H9 (cell line): ENCODE data around the gene KL. TPM values are rescaled to one million over a fixed set of nuclear protein-coding genes. Genes with fewer than 3 reads are reported as not detected.

Source experiments
- DNase-seq: peaks from one replicate; pipeline ENCODE4 v3.0.0-alpha.2; 2017
- H2AFZ ChIP-seq: one replicate; pipeline ENCODE4 v1.6.1; 2013; ENCODE audit warnings: mild to moderate bottlenecking, low read length, control low read depth, moderate library complexity
- H2AK5ac ChIP-seq: 2 replicates; pipeline ENCODE4 v1.6.1; 2013; ENCODE audit warnings: low read length, control low read depth, mixed read lengths; ENCODE audit not compliant: insufficient read length
- H2BK120ac ChIP-seq: one replicate; pipeline ENCODE4 v1.6.1; 2013; ENCODE audit warnings: low read depth, mild to moderate bottlenecking, low read length, control low read depth, inconsistent platforms; ENCODE audit not compliant: poor library complexity, severe bottlenecking
- H2BK12ac ChIP-seq: 2 replicates; pipeline ENCODE4 v1.6.1; 2013; ENCODE audit warnings: low read length, control low read depth, mixed read lengths, low read depth; ENCODE audit not compliant: insufficient read length
- H2BK15ac ChIP-seq: 2 replicates; pipeline ENCODE4 v1.6.1; 2013; ENCODE audit warnings: low read depth, low read length, control low read depth
- H2BK20ac ChIP-seq: one replicate; pipeline ENCODE4 v1.6.1; 2013; ENCODE audit warnings: low read depth, mild to moderate bottlenecking, low read length, control low read depth, inconsistent platforms; ENCODE audit not compliant: poor library complexity, severe bottlenecking
- H2BK5ac ChIP-seq: 2 replicates; pipeline ENCODE4 v1.6.1; 2013; ENCODE audit warnings: low read length, control low read depth, mixed read lengths; ENCODE audit not compliant: insufficient read length
- H3K14ac ChIP-seq: 2 replicates; pipeline ENCODE4 v1.6.1; 2013; ENCODE audit warnings: low read length, control low read depth; ENCODE audit not compliant: insufficient read depth
- H3K18ac ChIP-seq: 2 replicates; pipeline ENCODE4 v1.6.1; 2013; ENCODE audit warnings: low read depth, mild to moderate bottlenecking, mixed read lengths, low read length, control low read depth; ENCODE audit not compliant: insufficient read length
- H3K23ac ChIP-seq: 2 replicates; pipeline ENCODE4 v1.6.1; 2013; ENCODE audit warnings: low read length, control low read depth, mixed read lengths, low read depth; ENCODE audit not compliant: insufficient read length
- H3K23me2 ChIP-seq: 2 replicates; pipeline ENCODE4 v1.6.1; 2013; ENCODE audit warnings: low read depth, mild to moderate bottlenecking, mixed read lengths, low read length, control low read depth; ENCODE audit not compliant: insufficient read length, poor library complexity, severe bottlenecking
- H3K27ac ChIP-seq: 2 replicates; pipeline ENCODE4 v1.5.1; 2013; ENCODE audit warnings: low read length, control low read depth, mixed read lengths, low read depth; ENCODE audit not compliant: insufficient read length
- H3K27me3 ChIP-seq: 2 replicates; pipeline ENCODE4 v1.6.1; 2013; ENCODE audit warnings: low read length, control low read depth, inconsistent platforms; ENCODE audit not compliant: insufficient read depth
- H3K4ac ChIP-seq: 2 replicates; pipeline ENCODE4 v1.6.1; 2013; ENCODE audit warnings: low read depth, mild to moderate bottlenecking, control low read depth, inconsistent platforms, low read length, moderate library complexity
- H3K4me1 ChIP-seq: 2 replicates; pipeline ENCODE4 v1.6.1; 2013; ENCODE audit warnings: low read length, control low read depth, inconsistent platforms; ENCODE audit not compliant: insufficient read depth
- H3K4me2 ChIP-seq: 2 replicates; pipeline ENCODE4 v1.6.1; 2013; ENCODE audit warnings: low read length, control low read depth, mixed read lengths; ENCODE audit not compliant: insufficient read length, insufficient read depth
- H3K56ac ChIP-seq: 2 replicates; pipeline ENCODE4 v1.6.1; 2013; ENCODE audit warnings: low read depth, mild to moderate bottlenecking, mixed read lengths, low read length, control low read depth; ENCODE audit not compliant: insufficient read length
- H3K79me1 ChIP-seq: 2 replicates; pipeline ENCODE4 v1.6.1; 2013; ENCODE audit warnings: low read depth, mild to moderate bottlenecking, moderate library complexity, low read length, control low read depth, inconsistent platforms; ENCODE audit not compliant: insufficient read depth, poor library complexity, severe bottlenecking
- H3K79me2 ChIP-seq: 2 replicates; pipeline ENCODE4 v1.6.1; 2013; ENCODE audit warnings: low read length, control low read depth, inconsistent platforms; ENCODE audit not compliant: insufficient read depth
- H3K9ac ChIP-seq: 2 replicates; pipeline ENCODE4 v1.6.1; 2013; ENCODE audit warnings: low read length, control low read depth, mixed read lengths; ENCODE audit not compliant: insufficient read length; ENCODE audit errors: extremely low read depth
- H3K9me3 ChIP-seq: one replicate; pipeline ENCODE4 v1.6.1; 2013; ENCODE audit warnings: low read depth, low read length, inconsistent platforms; ENCODE audit not compliant: control insufficient read depth
- H3T11ph ChIP-seq: one replicate; pipeline ENCODE4 v1.6.1; 2013; ENCODE audit warnings: mild to moderate bottlenecking, low read length, control low read depth, inconsistent platforms
- H4K20me1 ChIP-seq: one replicate; pipeline ENCODE4 v1.6.1; 2013; ENCODE audit not compliant: control insufficient read depth, insufficient read length, insufficient read depth
- H4K5ac ChIP-seq: 2 replicates; pipeline ENCODE4 v1.6.1; 2013; ENCODE audit warnings: low read depth, mild to moderate bottlenecking, mixed read lengths, low read length, control low read depth; ENCODE audit not compliant: insufficient read length
- H4K8ac ChIP-seq: replicated peaks from 2 replicates; pipeline ENCODE4 v1.6.1; 2013; ENCODE audit warnings: low read length, control low read depth, mixed read lengths, low read depth; ENCODE audit not compliant: insufficient read length
- H4K91ac ChIP-seq: 2 replicates; pipeline ENCODE4 v1.6.1; 2013; ENCODE audit warnings: low read depth, mild to moderate bottlenecking, moderate library complexity, mixed read lengths, low read length, control low read depth; ENCODE audit not compliant: insufficient read length
- H3K27ac Mint-ChIP-seq, 3 experiments: 2 replicates in 2 of 3; 3 replicates in 1 of 3; pipeline ENCODE4 v1.8.0; 2020 to 2021; ENCODE audit warnings: mixed read lengths in 3 of 3, mild to moderate bottlenecking in 1 of 3, moderate library complexity in 1 of 3
- H3K27me3 Mint-ChIP-seq: 2 replicates; pipeline ENCODE4 v1.8.0; 2021; ENCODE audit warnings: low read depth, mild to moderate bottlenecking, moderate library complexity, mixed read lengths
- H3K36me3 Mint-ChIP-seq, 3 experiments: 2 replicates in 2 of 3; 3 replicates in 1 of 3; pipeline ENCODE4 v1.8.0; 2020 to 2021; ENCODE audit warnings: low read depth in 3 of 3, mixed read lengths in 3 of 3; ENCODE audit not compliant: insufficient read depth in 1 of 3
- H3K4me1 Mint-ChIP-seq, 2 experiments: 2 replicates each; pipeline ENCODE4 v1.8.0; 2020; ENCODE audit warnings: mixed read lengths in 2 of 2
- H3K4me3 Mint-ChIP-seq, 2 experiments: 2 replicates in 1 of 2; 3 replicates in 1 of 2; pipeline ENCODE4 v1.8.0; 2020 to 2021; ENCODE audit warnings: mild to moderate bottlenecking in 2 of 2, mixed read lengths in 2 of 2, moderate library complexity in 1 of 2
- H3K9me3 Mint-ChIP-seq, 2 experiments: 2 replicates in 1 of 2; 3 replicates in 1 of 2; pipeline ENCODE4 v1.8.0; 2020; ENCODE audit warnings: mild to moderate bottlenecking in 2 of 2, mixed read lengths in 2 of 2, moderate library complexity in 1 of 2
- CTCF ChIP-seq: fragments of 200-600 bp; sonication (generic); conservative IDR thresholded peaks from 3 replicates; pipeline ENCODE4 v1.8.0; 2021; ENCODE audit warnings: antibody characterized with exemption, mild to moderate bottlenecking
- WGBS: extraction: QIAGEN DNeasy Blood & Tissue Kit; methylation state at CpG from one replicate; pipeline ENCODE4 v1.1.7; 2013; ENCODE audit warnings: missing lambda C conversion rate, low lambda C conversion rate, mixed read lengths; ENCODE audit not compliant: insufficient read length; ENCODE audit errors: extremely low coverage; 5-methylcytosine and 5-hydroxymethylcytosine counted together
- total RNA-seq: library from RNA; stranded (reverse); gene quantifications from 2 replicates; pipeline ENCODE4 v1.2.1, GENCODE V29; 2021

Gene KL
- total RNA-seq, 1 experiment from 2014 or later = not detected

GRCh38 chr13:33053397-33054066 is 37.3 kb downstream of the KL start:
- H3K4ac ChIP-seq = no peak overlapping the region
- H3K14ac ChIP-seq = no peak overlapping the region
- H2AK5ac ChIP-seq = no peak overlapping the region
- no peak overlapping the region for H3K9ac ChIP-seq
- no peak overlapping the region for H3K18ac ChIP-seq
- no peaks in the 10 kb centered on the region for H3K36me3 Mint-ChIP-seq
- no peak overlapping the region for H2BK15ac ChIP-seq
- H4K8ac ChIP-seq = no peak overlapping the region
- H3K9me3 Mint-ChIP-seq = no peaks in the 10 kb centered on the region
- no peaks in the 10 kb centered on the region for H3K79me2 ChIP-seq
- H3T11ph ChIP-seq = no peak overlapping the region
- no peak overlapping the region for H3K4me2 ChIP-seq
- H2BK5ac ChIP-seq = no peak overlapping the region
- no peaks in the 10 kb centered on the region for H3K9me3 ChIP-seq
- no peak overlapping the region for H3K23ac ChIP-seq
- no peaks in the 10 kb centered on the region for H3K27me3 ChIP-seq
- H3K27me3 Mint-ChIP-seq = no peaks in the 10 kb centered on the region
- no peaks in the 10 kb centered on the region for H3K79me1 ChIP-seq
- H3K4me1 Mint-ChIP-seq = peaks cover 0 to 6% of the 10 kb centered on the region in 2 experiments; a peak in 3 of 4 replicates
- no peak overlapping the region for H2BK20ac ChIP-seq
- no peak overlapping the region for H2AFZ ChIP-seq
- H2BK12ac ChIP-seq = no peak overlapping the region
- H3K4me1 ChIP-seq = no peaks in the 10 kb centered on the region
- H3K27ac ChIP-seq = no peak overlapping the region
- no peaks in the 10 kb centered on the region for H4K20me1 ChIP-seq
- no peak overlapping the region for H3K4me3 Mint-ChIP-seq
- no peak overlapping the region for H4K91ac ChIP-seq
- H3K56ac ChIP-seq = no peak overlapping the region
- DNase-seq = no peak
- no peak overlapping the region for H4K5ac ChIP-seq
- WGBS = no CpG with 5 or more reads among the region's 7 CpGs
- no peak for TF ChIP-seq CTCF
- H3K27ac Mint-ChIP-seq = no peak overlapping the region
- no peaks in the 10 kb centered on the region for H3K23me2 ChIP-seq
- no peak overlapping the region for H2BK120ac ChIP-seq
